ENCODE results near the gene BOD1L1.

BOD1L1 gene

GRCh38 chr4:13627606-13628311, at the start of gene BOD1L1:
BOD1L1 (minus strand) TSS chr4:13627725; CDS start chr4:13627587, 138 bp downstream.
- DNase-seq (ENCODE audit: low read depth in 2 of 3, low spot score in 1 of 3), result peak; percentile 60 to 75 (median 62)

GRCh38 chr4:13674971-13675370, 47.4 kb upstream of the BOD1L1 start:
- no peak for DNase-seq (ENCODE audit: low read depth in 2 of 3, low spot score in 1 of 3)

- no peak for DNase-seq (ENCODE audit: low read depth in 2 of 3, low spot score in 1 of 3)
Observed at GRCh38 chr4:13673167-13673566, 45.6 kb upstream of the BOD1L1 start.

- no peak for DNase-seq (ENCODE audit: low read depth in 2 of 3, low spot score in 1 of 3)
Observed at GRCh38 chr4:13670456-13671160, 43.1 kb upstream of the BOD1L1 start.

- DNase-seq (ENCODE audit: low read depth in 2 of 3, low spot score in 1 of 3), result no peak
Observed at GRCh38 chr4:13665701-13666660, 38.5 kb upstream of the BOD1L1 start.

- no peak for DNase-seq (ENCODE audit: low read depth in 2 of 3, low spot score in 1 of 3)
Observed at GRCh38 chr4:13659341-13660070, 32.0 kb upstream of the BOD1L1 start.

- DNase-seq (ENCODE audit: low read depth in 2 of 3, low spot score in 1 of 3), result peak; percentile 45 to 76 (median 58)
Observed at GRCh38 chr4:13656569-13657405, 29.3 kb upstream of the BOD1L1 start.

GRCh38 chr4:13654162-13654797, 26.8 kb upstream of the BOD1L1 start:
- DNase-seq (ENCODE audit: low read depth in 2 of 3, low spot score in 1 of 3), result peak; percentile 63 to 84 (median 71)

GRCh38 chr4:13653766-13654161, 26.2 kb upstream of the BOD1L1 start:
- DNase-seq (ENCODE audit: low read depth in 2 of 3, low spot score in 1 of 3), result no peak

GRCh38 chr4:13647031-13647430, 19.5 kb upstream of the BOD1L1 start:
- DNase-seq (ENCODE audit: low read depth in 2 of 3, low spot score in 1 of 3), result no peak

- DNase-seq (ENCODE audit: low read depth in 2 of 3, low spot score in 1 of 3), result no peak
Observed at GRCh38 chr4:13645075-13645474, 17.6 kb upstream of the BOD1L1 start.

- DNase-seq (ENCODE audit: low read depth in 2 of 3, low spot score in 1 of 3), result no peak
Observed at GRCh38 chr4:13642170-13642950, 14.8 kb upstream of the BOD1L1 start.

- DNase-seq (ENCODE audit: low read depth in 2 of 3, low spot score in 1 of 3), result no peak
Observed at GRCh38 chr4:13641084-13641483, 13.6 kb upstream of the BOD1L1 start.

GRCh38 chr4:13640149-13640940, 12.8 kb upstream of the BOD1L1 start:
- DNase-seq (ENCODE audit: low read depth in 2 of 3, low spot score in 1 of 3), result no peak

GRCh38 chr4:13635286-13635799, 7.8 kb upstream of the BOD1L1 start:
- no peak for DNase-seq (ENCODE audit: low read depth in 2 of 3, low spot score in 1 of 3)

GRCh38 chr4:13633671-13634070, 6.1 kb upstream of the BOD1L1 start:
- no peak for DNase-seq (ENCODE audit: low read depth in 2 of 3, low spot score in 1 of 3)

- DNase-seq (ENCODE audit: low read depth in 2 of 3, low spot score in 1 of 3), result peak in 2 of 3 donors; percentile 14 to 16
Observed at GRCh38 chr4:13627178-13627605, 333 bp downstream of the BOD1L1 start.
